Type B pancreatic cell (in vitro differentiated cells): ENCODE data around the gene TGFBR3. TPM values are rescaled to one million over a fixed set of nuclear protein-coding genes. Genes with fewer than 3 reads are reported as not detected.

ENCODE experiments used
- DNase-seq: peaks from one replicate; pipeline ENCODE4 v3.0.0; 2021; ENCODE audit warnings: mixed read lengths; ENCODE audit not compliant: unreplicated experiment; ENCODE audit errors: extremely low spot score
- H3K27ac Mint-ChIP-seq: 2 replicates; pipeline ENCODE4 v1.8.0; 2021; ENCODE audit warnings: mild to moderate bottlenecking, mixed read lengths
- H3K27me3 Mint-ChIP-seq: 2 replicates; pipeline ENCODE4 v1.8.0; 2021; ENCODE audit warnings: mixed read lengths
- H3K36me3 Mint-ChIP-seq: 2 replicates; pipeline ENCODE4 v1.8.0; 2021; ENCODE audit warnings: mixed read lengths
- H3K4me1 Mint-ChIP-seq: one replicate; pipeline ENCODE4 v1.8.0; 2021; ENCODE audit warnings: mixed read lengths; ENCODE audit not compliant: unreplicated experiment
- H3K4me3 Mint-ChIP-seq: 2 replicates; pipeline ENCODE4 v1.8.0; 2021; ENCODE audit warnings: mild to moderate bottlenecking, mixed read lengths
- H3K9me3 Mint-ChIP-seq: 2 replicates; pipeline ENCODE4 v1.8.0; 2021; ENCODE audit warnings: mixed read lengths
- total RNA-seq: library from RNA; stranded (reverse); gene quantifications from 2 replicates; pipeline ENCODE4 v1.2.1, GENCODE V29; 2021; ENCODE audit warnings: low replicate concordance
- TF ChIP-seq, protein P1 (sequence below): fragments of 200-600 bp; sonication (generic); conservative IDR thresholded peaks from 2 replicates; pipeline ENCODE4 v1.5.0; 2021; ENCODE audit warnings: antibody characterized with exemption, mild to moderate bottlenecking

Gene TGFBR3
- total RNA-seq, 1 donor from 2014 or later = 33.5 TPM

DNA sequence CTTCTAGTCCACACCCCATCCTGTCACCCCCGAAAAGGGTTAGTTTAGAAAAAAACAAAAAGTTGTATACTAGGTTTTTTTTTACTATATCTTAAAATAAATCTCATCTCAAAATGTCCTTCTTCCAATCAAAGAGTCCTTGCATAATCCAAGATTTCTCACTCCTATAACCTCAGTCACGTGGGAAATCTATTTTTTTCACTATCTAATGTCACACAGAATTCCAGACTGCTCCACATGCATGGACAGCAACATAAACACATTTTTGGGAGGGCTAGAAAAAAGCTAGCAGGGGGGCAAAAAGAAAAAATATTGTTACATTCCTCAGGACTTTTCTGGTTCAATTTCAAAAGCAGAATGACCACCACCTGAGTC is 39.3 kb downstream of the TGFBR3 start:
- no peak overlapping the region for H3K4me3 Mint-ChIP-seq
- no peak for DNase-seq
- peaks cover 5% of the 10 kb centered on the region for H3K9me3 Mint-ChIP-seq
- peaks cover 4% of the 10 kb centered on the region for H3K27me3 Mint-ChIP-seq
- TF ChIP-seq, protein P1, sequence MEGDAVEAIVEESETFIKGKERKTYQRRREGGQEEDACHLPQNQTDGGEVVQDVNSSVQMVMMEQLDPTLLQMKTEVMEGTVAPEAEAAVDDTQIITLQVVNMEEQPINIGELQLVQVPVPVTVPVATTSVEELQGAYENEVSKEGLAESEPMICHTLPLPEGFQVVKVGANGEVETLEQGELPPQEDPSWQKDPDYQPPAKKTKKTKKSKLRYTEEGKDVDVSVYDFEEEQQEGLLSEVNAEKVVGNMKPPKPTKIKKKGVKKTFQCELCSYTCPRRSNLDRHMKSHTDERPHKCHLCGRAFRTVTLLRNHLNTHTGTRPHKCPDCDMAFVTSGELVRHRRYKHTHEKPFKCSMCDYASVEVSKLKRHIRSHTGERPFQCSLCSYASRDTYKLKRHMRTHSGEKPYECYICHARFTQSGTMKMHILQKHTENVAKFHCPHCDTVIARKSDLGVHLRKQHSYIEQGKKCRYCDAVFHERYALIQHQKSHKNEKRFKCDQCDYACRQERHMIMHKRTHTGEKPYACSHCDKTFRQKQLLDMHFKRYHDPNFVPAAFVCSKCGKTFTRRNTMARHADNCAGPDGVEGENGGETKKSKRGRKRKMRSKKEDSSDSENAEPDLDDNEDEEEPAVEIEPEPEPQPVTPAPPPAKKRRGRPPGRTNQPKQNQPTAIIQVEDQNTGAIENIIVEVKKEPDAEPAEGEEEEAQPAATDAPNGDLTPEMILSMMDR = no peak
- H3K4me1 Mint-ChIP-seq = peaks cover 29% of the 10 kb centered on the region
- H3K36me3 Mint-ChIP-seq = peaks cover 11% of the 10 kb centered on the region
- no peak overlapping the region for H3K27ac Mint-ChIP-seq

DNA sequence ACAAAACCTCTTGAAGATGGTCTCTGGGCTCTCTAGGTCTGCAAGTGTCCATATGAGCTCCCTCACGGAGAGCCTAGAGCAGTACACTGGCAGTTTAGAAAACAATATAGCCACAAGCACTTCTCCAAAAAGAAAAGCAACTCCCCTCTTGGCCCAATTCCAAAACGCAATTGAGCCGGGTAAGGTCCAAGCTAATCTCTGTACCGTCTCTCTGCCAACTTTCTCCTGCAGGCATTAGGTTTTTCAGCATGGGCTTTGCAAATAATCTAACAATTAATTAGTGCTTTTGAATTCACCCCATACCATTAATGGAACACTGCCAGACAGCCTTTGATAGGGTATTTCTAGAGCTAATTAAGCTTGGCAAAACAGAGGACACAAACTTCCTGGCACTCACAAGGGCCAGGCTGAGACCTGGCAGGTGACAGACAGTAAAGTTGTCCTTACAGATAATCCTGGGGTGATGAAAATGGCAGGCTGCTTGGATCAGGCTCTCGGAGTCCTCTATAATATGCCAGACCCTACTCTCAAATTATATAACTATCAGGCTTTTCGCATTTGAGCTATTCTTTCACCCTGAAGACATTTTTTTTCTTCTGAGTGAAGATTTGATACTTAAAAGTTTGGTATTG is 39.8 kb downstream of the TGFBR3 start:
- Mint-ChIP-seq H3K9me3 (peaks cover 5% of the 10 kb centered on the region), H3K27me3 (peaks cover 4% of the 10 kb centered on the region), H3K4me1 (peaks cover 25% of the 10 kb centered on the region), H3K36me3 (peaks cover 11% of the 10 kb centered on the region), H3K27ac (no peak overlapping the region), H3K4me3 (no peak overlapping the region)
- TF ChIP-seq, protein P1 = no peak
- no peak for DNase-seq

DNA sequence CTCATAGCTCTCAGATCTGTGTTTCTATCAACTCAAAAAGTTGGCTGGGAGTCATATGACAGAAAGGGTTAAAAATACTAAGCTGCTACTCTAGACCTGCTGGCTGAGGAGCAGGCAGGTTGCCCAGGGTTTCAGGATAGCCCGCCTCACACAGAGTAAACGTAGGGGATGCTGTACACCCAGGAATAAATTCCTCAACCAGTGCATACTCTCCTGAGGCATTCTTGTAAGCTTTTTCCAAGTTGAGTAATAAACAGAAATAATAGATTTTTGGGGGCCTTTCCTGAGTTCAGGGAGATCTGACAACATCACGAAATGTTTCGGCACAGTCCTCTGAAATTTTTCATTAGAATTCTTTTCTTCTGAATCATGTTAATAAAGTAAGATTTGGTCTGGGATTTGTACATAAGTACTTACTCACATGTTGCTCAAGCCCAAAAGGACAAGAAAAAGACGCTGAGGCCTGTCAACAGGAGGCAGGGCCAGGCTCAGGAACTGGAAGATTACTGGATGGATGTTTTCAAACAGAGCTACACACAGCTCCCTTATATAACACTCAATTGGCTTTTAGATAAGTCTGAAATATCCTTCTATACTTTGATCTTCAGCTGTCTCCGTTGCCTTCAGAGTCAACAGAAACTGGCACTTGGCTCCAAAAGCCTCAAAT is 41.0 kb downstream of the TGFBR3 start:
- Mint-ChIP-seq H3K36me3 (peaks cover 11% of the 10 kb centered on the region), H3K4me3 (no peak overlapping the region), H3K27me3 (peaks cover 4% of the 10 kb centered on the region), H3K4me1 (peaks cover 23% of the 10 kb centered on the region), H3K9me3 (peaks cover 5% of the 10 kb centered on the region), H3K27ac (no peak overlapping the region)
- TF ChIP-seq, protein P1 = no peak
- no peak for DNase-seq

DNA sequence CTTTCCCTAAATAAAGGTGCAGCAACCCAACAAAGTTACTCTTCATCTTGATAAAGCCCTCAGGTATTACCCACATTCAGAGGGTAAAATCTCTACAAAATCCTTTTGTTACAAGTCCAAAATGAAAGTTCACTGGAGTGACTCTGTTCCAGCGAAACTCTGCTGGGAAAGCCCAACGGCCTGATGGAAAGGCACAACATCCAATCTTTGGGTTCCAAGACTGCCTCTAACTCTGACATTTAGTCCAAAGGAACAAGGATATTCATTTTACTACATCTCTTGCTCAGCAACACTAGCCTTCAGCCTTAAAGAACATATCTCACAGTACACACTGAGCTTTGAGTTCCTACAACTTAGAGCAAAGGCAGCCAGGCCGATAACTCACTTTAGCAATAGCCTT is 42.1 kb downstream of the TGFBR3 start:
- peaks cover 23% of the 10 kb centered on the region for H3K4me1 Mint-ChIP-seq
- no peak overlapping the region for H3K27ac Mint-ChIP-seq
- no peak for DNase-seq
- H3K9me3 Mint-ChIP-seq = peaks cover 5% of the 10 kb centered on the region
- H3K36me3 Mint-ChIP-seq = peaks cover 11% of the 10 kb centered on the region
- no peaks in the 10 kb centered on the region for H3K27me3 Mint-ChIP-seq
- no peak overlapping the region for H3K4me3 Mint-ChIP-seq
- TF ChIP-seq, protein P1 = no peak

DNA sequence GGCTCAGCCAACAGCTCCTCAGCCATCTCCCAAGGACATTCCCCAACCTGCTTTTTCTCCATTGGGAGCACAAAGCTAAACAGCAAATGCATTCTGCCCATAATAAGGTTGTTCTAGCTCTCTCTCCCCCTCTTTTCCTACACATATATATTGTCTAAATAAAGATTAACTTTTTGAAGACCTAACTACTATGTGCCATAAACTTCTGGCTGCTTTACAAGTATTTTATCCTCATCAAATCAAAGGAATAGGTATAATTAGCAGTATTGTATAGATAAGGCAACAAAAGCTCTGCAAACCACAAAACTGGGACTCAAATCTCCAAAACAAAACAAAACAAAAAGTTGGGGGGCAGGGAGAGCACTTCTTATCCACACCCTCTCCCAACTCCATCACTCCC is 43.4 kb downstream of the TGFBR3 start:
- peaks cover 23% of the 10 kb centered on the region for H3K4me1 Mint-ChIP-seq
- H3K4me3 Mint-ChIP-seq = no peak overlapping the region
- DNase-seq = no peak
- peaks cover 5% of the 10 kb centered on the region for H3K9me3 Mint-ChIP-seq
- H3K36me3 Mint-ChIP-seq = peaks cover 11% of the 10 kb centered on the region
- no peaks in the 10 kb centered on the region for H3K27me3 Mint-ChIP-seq
- TF ChIP-seq, protein P1 = no peak
- no peak overlapping the region for H3K27ac Mint-ChIP-seq
